Lung (tissue), 12 donors: ENCODE data around the gene FER. TPM values are rescaled to one million over a fixed set of nuclear protein-coding genes. Genes with fewer than 3 reads are reported as not detected.

Experiments
- ATAC-seq: fragments of 200-7000 bp; cut with Tn5 transposase; one replicate; pipeline ENCODE4 v1.9.1; 2020; ENCODE audit warnings: moderate number of reproducible peaks; ENCODE audit not compliant: insufficient read depth, low FRiP score
- DNase-seq, 3 donors: peaks; one replicate each; pipeline ENCODE4 v3.0.0-alpha.2; 2013 to 2017
- H3K27ac ChIP-seq, 2 donors: one replicate each; pipeline ENCODE4 v1.5.1; 2013; ENCODE audit warnings: mild to moderate bottlenecking in 2 of 2, moderate library complexity in 2 of 2, control low read depth in 1 of 2, inconsistent platforms in 1 of 2, low read depth in 1 of 2, low read length in 1 of 2
- H3K27me3 ChIP-seq, 3 donors: one replicate each; pipeline ENCODE4 v1.5.1; 2013; ENCODE audit warnings: low read length in 2 of 3; ENCODE audit not compliant: control insufficient read depth in 3 of 3, insufficient read depth in 3 of 3
- H3K36me3 ChIP-seq, 4 donors: one replicate each; pipeline ENCODE4 v1.5.1; 2013; ENCODE audit warnings: low read length in 4 of 4, mild to moderate bottlenecking in 1 of 4, moderate library complexity in 1 of 4; ENCODE audit not compliant: control insufficient read depth in 4 of 4, insufficient read depth in 4 of 4
- H3K4me1 ChIP-seq, 5 donors: one replicate each; pipeline ENCODE4 v1.5.1; 2013; ENCODE audit warnings: low read length in 5 of 5, mild to moderate bottlenecking in 2 of 5, moderate library complexity in 1 of 5; ENCODE audit not compliant: control insufficient read depth in 5 of 5, insufficient read depth in 5 of 5
- H3K4me3 ChIP-seq: one replicate; pipeline ENCODE4 v1.5.1; 2013; ENCODE audit warnings: mild to moderate bottlenecking, control low read depth, moderate library complexity
- H3K9ac ChIP-seq, 2 donors: one replicate each; pipeline ENCODE4 v1.5.1; 2013; ENCODE audit warnings: low read length in 2 of 2, control low read depth in 1 of 2; ENCODE audit not compliant: insufficient read depth in 1 of 2
- H3K9me3 ChIP-seq, 4 donors: one replicate each; pipeline ENCODE4 v1.5.1; 2013; ENCODE audit warnings: low read length in 3 of 4, mild to moderate bottlenecking in 1 of 4, moderate library complexity in 1 of 4; ENCODE audit not compliant: control insufficient read depth in 4 of 4, insufficient read depth in 3 of 4
- WGBS, 2 donors: extraction: QIAGEN DNeasy Blood & Tissue Kit; methylation state at CpG; one replicate each; pipeline ENCODE4 v1.1.7; 2013; 5-methylcytosine and 5-hydroxymethylcytosine counted together
- polyA plus RNA-seq, 2 donors: library from polyadenylated mRNA; stranded (reverse); fragments of 200-250 nt; gene quantifications; one replicate each; pipeline ENCODE4 v1.2.1, GENCODE V29; 2013
- total RNA-seq, 2 donors: library from RNA; depleted of rRNA in 1 of 2; stranded (reverse); fragments of >200 nt in 1 of 2; gene quantifications; one replicate each; pipeline ENCODE4 v1.2.1, GENCODE V29; 2014 to 2021
- TF ChIP-seq, protein P1 (sequence below): IDR thresholded peaks from 2 replicates; pipeline ENCODE4 v1.5.1; 2012; ENCODE audit warnings: mild to moderate bottlenecking; ENCODE audit errors: control extremely low read depth, extremely low read depth
- donor health status: control.
- donor health status: control.
- donor health status: Bipolar disorder and iron deficiency.
- donor health status: healthy.
- donor health status: DM: yes; HTN: yes; CAD: no.

Gene FER
- total and polyA plus RNA-seq, 4 donors: 2.6 to 88.6 (median 12.2) TPM

DNA sequence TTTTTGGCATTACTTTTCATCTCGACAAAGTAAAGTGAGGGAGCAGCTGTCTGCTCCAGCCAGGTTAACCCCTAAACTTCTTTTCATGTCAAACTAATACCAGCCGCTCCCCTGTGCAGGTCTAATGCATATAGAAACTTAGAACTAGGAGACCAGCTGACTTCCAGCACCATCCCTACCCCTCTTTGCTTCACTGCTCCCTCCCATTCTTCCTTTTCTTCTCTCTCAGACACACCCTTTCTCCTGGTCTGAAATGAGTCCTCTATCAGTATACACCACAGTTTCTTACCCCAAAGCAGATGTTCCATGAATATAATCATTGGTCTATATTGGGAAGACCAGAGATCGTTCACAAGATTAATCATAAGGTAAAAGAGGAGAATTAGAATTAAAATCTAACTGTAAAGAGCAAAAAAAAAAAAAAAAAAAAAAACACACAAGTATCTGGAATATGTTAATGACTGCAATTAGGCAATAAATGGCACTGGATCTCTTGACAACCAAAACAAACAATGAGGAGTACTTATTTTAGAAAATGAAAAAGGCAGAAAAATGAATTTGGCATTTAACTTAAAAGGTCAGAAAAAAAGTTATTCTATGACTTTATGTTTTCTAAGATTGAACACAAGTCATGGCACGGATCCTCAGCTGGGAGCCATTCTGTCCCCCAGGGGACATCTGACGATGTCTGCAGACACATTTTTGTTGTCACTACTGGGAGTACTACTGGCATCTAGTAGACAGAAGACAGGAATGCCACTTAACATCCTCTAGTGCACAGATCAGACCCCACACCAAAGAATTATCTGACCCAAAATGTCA is 452.3 kb downstream of the FER start:
- Histone ChIP-seq H3K4me3 (no peak overlapping the region), H3K36me3 (no peaks in the 10 kb centered on the region), H3K9me3 (peaks cover 0 to 5% (median 1%) of the 10 kb centered on the region in 4 donors), H3K27ac (no peak overlapping the region), H3K9ac (no peak overlapping the region), H3K27me3 (no peaks in the 10 kb centered on the region), H3K4me1 (peaks cover 0 to 22% (median 1%) of the 10 kb centered on the region in 5 donors)
- ATAC-seq: no peak
- TF ChIP-seq, protein P1, sequence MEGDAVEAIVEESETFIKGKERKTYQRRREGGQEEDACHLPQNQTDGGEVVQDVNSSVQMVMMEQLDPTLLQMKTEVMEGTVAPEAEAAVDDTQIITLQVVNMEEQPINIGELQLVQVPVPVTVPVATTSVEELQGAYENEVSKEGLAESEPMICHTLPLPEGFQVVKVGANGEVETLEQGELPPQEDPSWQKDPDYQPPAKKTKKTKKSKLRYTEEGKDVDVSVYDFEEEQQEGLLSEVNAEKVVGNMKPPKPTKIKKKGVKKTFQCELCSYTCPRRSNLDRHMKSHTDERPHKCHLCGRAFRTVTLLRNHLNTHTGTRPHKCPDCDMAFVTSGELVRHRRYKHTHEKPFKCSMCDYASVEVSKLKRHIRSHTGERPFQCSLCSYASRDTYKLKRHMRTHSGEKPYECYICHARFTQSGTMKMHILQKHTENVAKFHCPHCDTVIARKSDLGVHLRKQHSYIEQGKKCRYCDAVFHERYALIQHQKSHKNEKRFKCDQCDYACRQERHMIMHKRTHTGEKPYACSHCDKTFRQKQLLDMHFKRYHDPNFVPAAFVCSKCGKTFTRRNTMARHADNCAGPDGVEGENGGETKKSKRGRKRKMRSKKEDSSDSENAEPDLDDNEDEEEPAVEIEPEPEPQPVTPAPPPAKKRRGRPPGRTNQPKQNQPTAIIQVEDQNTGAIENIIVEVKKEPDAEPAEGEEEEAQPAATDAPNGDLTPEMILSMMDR: no peak
- DNase-seq: no peak
- 64 to 83% methylated on average over 5 of the region's 5 CpGs for WGBS, 2 donors

DNA sequence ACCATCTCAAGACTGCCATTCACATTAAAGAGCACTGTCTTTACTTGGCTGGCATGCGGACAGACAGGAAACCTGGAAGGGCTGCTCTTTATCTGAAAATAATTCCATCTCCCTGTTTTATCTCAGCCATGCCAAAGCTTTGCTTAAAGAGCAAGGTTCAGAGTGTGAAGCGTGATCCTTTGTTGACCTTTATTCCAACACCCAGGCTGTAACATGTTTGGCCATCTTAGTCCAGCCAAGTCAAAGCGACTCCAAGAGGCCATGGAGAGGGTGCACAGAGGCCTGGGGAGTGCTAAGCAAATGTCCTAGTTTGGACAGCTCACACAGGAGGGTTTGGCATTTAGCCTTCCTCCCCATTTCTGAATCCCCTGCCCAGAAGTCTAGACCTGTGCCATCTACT is 467.3 kb downstream of the FER start:
- no peaks in the 10 kb centered on the region for H3K27me3 ChIP-seq

GRCh38 chr5:109218818-109219217 is 471.1 kb downstream of the FER start:
- no peak overlapping the region for H3K9ac ChIP-seq
- no peaks in the 10 kb centered on the region for H3K36me3 ChIP-seq
- no peaks in the 10 kb centered on the region for H3K27me3 ChIP-seq
- ATAC-seq (no peak), DNase-seq (peak in 2 of 3 donors; percentile 65 to 80)
- peaks cover 0 to 6% (median 0%) of the 10 kb centered on the region in 5 donors for H3K4me1 ChIP-seq
- no peak overlapping the region for H3K4me3 ChIP-seq
- no peak overlapping the region for H3K27ac ChIP-seq
- H3K9me3 ChIP-seq: peaks cover 0 to 13% (median 0%) of the 10 kb centered on the region in 4 donors
- 55 to 73% methylated on average over 4 of the region's 4 CpGs for WGBS, 2 donors
- TF ChIP-seq, protein P1: no peak

More for the DNA sequence above, 467.3 kb downstream of the FER start:
- ATAC-seq (no peak), DNase-seq (no peak)
- Histone ChIP-seq H3K27ac (no peak overlapping the region), H3K4me1 (no peaks in the 10 kb centered on the region), H3K4me3 (peak overlapping the region; percentile 8), H3K36me3 (no peaks in the 10 kb centered on the region), H3K9me3 (peaks cover 0 to 13% (median 0%) of the 10 kb centered on the region in 4 donors), H3K9ac (no peak overlapping the region)
- TF ChIP-seq, protein P1: no peak
- WGBS, 2 donors: 94 to 96% methylated on average over 3 of the region's 3 CpGs
